Neural crest cell (in vitro differentiated cells): ENCODE data around the gene RAET1G. TPM values are rescaled to one million over a fixed set of nuclear protein-coding genes. Genes with fewer than 3 reads are reported as not detected.
A peak's percentile ranks its signal among the peaks of the same experiment; 100 is the strongest.
"Not testable (repeated sequence)": the region's sequence is repeated elsewhere in the genome, so short reads cannot be mapped to it uniquely, and the experiment has no call there.

Experiments
- DNase-seq: peaks from one replicate; pipeline ENCODE4 v3.0.0; 2021; ENCODE audit warnings: low read depth, mixed read lengths, low spot score
- H3K27ac Mint-ChIP-seq: one replicate; pipeline ENCODE4 v1.8.0; 2021; ENCODE audit warnings: mild to moderate bottlenecking, mixed read lengths; ENCODE audit not compliant: unreplicated experiment
- H3K27me3 Mint-ChIP-seq: 2 replicates; pipeline ENCODE4 v1.8.0; 2021; ENCODE audit warnings: low read depth, mild to moderate bottlenecking, mixed read lengths
- H3K36me3 Mint-ChIP-seq: 2 replicates; pipeline ENCODE4 v1.8.0; 2021; ENCODE audit warnings: low read depth, mild to moderate bottlenecking, mixed read lengths
- H3K4me1 Mint-ChIP-seq: 2 replicates; pipeline ENCODE4 v1.8.0; 2021; ENCODE audit warnings: mixed read lengths
- H3K4me3 Mint-ChIP-seq: one replicate; pipeline ENCODE4 v1.8.0; 2021; ENCODE audit warnings: mild to moderate bottlenecking, mixed read lengths
- H3K9me3 Mint-ChIP-seq: 2 replicates; pipeline ENCODE4 v1.8.0; 2021; ENCODE audit warnings: mixed read lengths
- total RNA-seq: library from RNA; stranded (reverse); gene quantifications from 2 replicates; pipeline ENCODE4 v1.2.1, GENCODE V29; 2021
- TF ChIP-seq, protein P1 (sequence below): fragments of 200-600 bp; sonication (generic); conservative IDR thresholded peaks from 2 replicates; pipeline ENCODE4 v1.5.0; 2021; ENCODE audit warnings: antibody characterized with exemption, mild to moderate bottlenecking

The RAET1G gene
- total RNA-seq, 1 donor from 2014 or later: not detected

DNA sequence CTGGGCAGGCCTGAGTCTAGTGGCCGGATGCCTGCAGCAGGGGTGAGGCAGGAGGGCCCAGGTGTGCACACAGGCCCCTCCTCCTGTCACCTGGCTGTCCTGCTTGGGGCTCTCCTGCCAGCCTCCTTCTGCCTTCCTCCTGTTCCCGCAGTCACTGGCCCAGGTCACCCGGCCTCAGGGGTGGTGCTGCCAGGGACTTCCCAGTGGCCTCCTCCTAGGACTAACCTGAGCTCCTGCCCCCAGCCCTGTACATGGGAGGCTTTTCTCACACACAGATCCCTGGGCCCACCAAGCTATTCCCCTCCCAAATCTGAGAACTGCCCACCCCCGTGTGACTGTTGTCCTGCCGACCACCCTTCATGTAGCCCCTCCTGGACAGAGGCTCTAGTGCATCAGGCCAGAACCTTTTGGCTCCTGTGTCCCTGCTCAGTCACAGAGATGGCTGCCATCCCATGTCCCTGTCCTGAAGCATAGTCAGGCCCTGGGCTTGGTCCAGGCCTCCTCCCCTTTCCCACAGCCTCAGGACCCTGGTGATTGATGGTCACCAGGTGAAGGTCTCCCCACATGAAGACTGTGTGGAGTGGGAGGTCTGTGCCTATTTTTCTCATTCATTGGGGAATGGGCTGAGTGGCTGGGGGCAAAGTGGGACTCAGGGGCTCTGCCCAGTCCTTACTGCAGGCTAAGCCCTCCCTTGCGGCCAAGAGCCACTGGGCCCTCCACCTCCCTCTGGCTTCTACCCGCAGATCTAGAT, 39.7 kb upstream of the RAET1G start:
- peak overlapping the region; percentile 94 for H3K27ac Mint-ChIP-seq
- TF ChIP-seq, protein P1, sequence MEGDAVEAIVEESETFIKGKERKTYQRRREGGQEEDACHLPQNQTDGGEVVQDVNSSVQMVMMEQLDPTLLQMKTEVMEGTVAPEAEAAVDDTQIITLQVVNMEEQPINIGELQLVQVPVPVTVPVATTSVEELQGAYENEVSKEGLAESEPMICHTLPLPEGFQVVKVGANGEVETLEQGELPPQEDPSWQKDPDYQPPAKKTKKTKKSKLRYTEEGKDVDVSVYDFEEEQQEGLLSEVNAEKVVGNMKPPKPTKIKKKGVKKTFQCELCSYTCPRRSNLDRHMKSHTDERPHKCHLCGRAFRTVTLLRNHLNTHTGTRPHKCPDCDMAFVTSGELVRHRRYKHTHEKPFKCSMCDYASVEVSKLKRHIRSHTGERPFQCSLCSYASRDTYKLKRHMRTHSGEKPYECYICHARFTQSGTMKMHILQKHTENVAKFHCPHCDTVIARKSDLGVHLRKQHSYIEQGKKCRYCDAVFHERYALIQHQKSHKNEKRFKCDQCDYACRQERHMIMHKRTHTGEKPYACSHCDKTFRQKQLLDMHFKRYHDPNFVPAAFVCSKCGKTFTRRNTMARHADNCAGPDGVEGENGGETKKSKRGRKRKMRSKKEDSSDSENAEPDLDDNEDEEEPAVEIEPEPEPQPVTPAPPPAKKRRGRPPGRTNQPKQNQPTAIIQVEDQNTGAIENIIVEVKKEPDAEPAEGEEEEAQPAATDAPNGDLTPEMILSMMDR: no peak
- no peak for DNase-seq
- H3K4me1 Mint-ChIP-seq: peaks cover 32% of the 10 kb centered on the region
- H3K4me3 Mint-ChIP-seq: peak overlapping the region; percentile 95
- no peaks in the 10 kb centered on the region for H3K36me3 Mint-ChIP-seq
- peaks cover 94% of the 10 kb centered on the region for H3K27me3 Mint-ChIP-seq
- no peaks in the 10 kb centered on the region for H3K9me3 Mint-ChIP-seq

DNA sequence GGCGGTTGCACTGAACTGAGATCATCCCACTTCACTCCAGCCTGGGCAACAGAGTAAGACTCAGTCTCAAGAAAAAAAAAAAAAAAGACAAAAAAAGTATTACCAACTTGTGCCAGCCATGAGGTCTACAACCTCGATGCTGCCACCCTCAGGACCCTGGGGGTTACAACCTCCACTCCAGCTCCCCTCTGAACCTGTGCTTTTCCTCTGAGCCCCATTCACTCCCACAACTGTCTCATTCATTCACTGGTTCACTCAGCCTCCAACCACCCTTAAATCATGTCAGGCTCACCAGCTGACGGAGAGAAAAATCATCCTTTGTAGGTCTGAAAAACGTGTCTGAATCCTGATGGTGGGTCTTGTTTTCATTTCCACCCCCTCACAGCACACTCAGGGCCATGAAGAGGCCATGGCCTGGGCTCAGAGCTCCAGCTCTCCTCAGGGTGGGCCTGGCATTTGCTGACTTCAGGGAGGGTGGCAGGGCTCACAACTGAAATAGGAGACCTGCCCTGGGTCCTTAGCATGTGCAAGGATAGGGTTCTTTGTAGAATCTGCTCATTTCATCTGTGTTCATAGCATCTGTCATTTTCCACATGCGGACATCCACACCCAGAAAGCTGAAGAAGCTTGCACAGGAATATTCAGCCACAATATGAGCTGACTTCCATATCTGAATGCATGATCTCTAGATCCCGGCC, 39.0 kb upstream of the RAET1G start:
- H3K4me1 Mint-ChIP-seq: peaks cover 32% of the 10 kb centered on the region
- no peak overlapping the region for H3K27ac Mint-ChIP-seq
- no peak for DNase-seq
- no peaks in the 10 kb centered on the region for H3K9me3 Mint-ChIP-seq
- H3K36me3 Mint-ChIP-seq: no peaks in the 10 kb centered on the region
- H3K27me3 Mint-ChIP-seq: peaks cover 93% of the 10 kb centered on the region
- TF ChIP-seq, protein P1: peak; percentile 26
- H3K4me3 Mint-ChIP-seq: peak overlapping the region; percentile 61

- TF ChIP-seq, protein P1: no peak
- peaks cover 93% of the 10 kb centered on the region for H3K27me3 Mint-ChIP-seq
These were observed 37.6 kb upstream of the RAET1G start for GRCh38 chr6:149960488-149960887.

DNA sequence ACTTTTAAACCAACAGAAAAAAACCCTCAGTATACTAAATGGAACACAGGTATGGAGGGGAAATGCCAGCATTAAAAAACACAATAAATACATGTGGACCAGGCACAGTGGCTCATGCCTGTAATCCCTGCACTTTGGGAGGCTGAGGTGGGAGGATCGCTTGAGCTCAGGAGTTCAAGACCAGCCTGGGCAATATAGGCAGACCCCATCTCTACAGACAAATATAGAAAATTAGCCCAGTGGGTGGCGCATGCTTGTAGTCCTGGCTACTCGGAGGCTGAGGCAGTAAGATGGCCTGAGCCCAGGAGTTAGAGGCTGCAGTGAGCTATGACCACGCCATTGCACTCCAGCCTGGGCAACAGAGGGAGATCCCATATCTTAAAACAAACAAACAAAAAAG, 36.9 kb upstream of the RAET1G start:
- DNase-seq, H3K27ac Mint-ChIP-seq, H3K36me3 Mint-ChIP-seq, H3K9me3 Mint-ChIP-seq: not testable (repeated sequence)
- Mint-ChIP-seq H3K4me1 (peaks cover 23% of the 10 kb centered on the region), H3K4me3 (peak overlapping the region; percentile 21), H3K27me3 (peaks cover 93% of the 10 kb centered on the region)

More at GRCh38 chr6:149960488-149960887, 37.6 kb upstream of the RAET1G start:
- no peaks in the 10 kb centered on the region for H3K36me3 Mint-ChIP-seq
- peaks cover 27% of the 10 kb centered on the region for H3K4me1 Mint-ChIP-seq
- no peak for DNase-seq
- peak overlapping the region; percentile 21 for H3K4me3 Mint-ChIP-seq
- H3K9me3 Mint-ChIP-seq: no peaks in the 10 kb centered on the region
- H3K27ac Mint-ChIP-seq: no peak overlapping the region

DNA sequence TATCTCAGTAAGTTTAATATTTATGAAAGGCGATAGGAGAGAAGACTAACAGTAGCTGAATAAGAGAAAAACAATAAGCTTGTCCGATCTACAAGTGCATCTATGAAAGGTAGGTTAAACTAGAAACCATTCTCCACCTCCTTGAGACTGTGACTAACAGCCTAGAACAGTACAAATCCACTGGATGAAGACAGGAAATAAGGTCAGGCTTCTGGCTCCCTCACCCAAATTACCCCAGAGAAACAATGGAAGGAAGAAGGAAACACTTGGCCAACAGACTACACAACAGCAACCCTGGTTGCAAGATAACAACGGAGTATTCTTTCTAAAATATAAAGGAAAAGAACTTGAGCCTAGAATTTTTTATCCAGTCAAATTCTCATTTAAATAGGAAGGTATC, 35.2 kb upstream of the RAET1G start:
- H3K4me1 Mint-ChIP-seq, H3K36me3 Mint-ChIP-seq, H3K27ac Mint-ChIP-seq, H3K4me3 Mint-ChIP-seq, H3K9me3 Mint-ChIP-seq, DNase-seq: not testable (repeated sequence)
- peaks cover 90% of the 10 kb centered on the region for H3K27me3 Mint-ChIP-seq

DNA sequence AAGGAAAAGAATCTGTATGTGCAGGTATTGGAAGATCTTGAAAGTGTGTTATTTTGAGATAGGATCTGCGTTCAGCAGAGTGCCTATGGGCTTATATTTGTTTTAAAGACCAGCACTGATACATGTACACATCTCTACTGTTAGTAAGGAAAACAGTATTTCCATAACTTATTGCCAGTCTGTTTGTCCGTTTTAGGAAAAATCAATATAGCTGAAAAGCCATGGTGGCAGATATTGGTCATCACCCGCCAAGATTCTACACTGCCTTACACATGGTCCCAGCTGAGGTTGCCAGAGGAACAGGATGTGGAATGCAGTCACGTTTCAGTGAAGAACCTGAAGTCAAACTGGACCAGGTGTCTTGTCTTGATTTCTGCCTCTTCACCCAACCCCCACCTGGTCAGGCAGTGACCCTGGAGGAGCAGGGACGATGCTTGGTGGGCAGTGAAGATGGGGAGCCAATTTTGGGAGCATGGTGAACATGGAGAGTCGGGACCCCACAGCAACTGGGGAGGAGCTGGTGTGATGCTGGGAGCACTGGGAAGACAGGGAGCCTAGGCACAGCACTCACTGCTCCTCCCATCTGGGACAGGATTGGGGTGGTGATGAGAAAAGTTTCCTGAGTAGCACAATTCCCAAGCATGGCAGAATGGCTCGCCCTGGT, 32.9 kb upstream of the RAET1G start:
- H3K36me3 Mint-ChIP-seq, H3K9me3 Mint-ChIP-seq, H3K4me3 Mint-ChIP-seq, H3K27ac Mint-ChIP-seq, DNase-seq, H3K4me1 Mint-ChIP-seq: not testable (repeated sequence)
- peaks cover 92% of the 10 kb centered on the region for H3K27me3 Mint-ChIP-seq

DNA sequence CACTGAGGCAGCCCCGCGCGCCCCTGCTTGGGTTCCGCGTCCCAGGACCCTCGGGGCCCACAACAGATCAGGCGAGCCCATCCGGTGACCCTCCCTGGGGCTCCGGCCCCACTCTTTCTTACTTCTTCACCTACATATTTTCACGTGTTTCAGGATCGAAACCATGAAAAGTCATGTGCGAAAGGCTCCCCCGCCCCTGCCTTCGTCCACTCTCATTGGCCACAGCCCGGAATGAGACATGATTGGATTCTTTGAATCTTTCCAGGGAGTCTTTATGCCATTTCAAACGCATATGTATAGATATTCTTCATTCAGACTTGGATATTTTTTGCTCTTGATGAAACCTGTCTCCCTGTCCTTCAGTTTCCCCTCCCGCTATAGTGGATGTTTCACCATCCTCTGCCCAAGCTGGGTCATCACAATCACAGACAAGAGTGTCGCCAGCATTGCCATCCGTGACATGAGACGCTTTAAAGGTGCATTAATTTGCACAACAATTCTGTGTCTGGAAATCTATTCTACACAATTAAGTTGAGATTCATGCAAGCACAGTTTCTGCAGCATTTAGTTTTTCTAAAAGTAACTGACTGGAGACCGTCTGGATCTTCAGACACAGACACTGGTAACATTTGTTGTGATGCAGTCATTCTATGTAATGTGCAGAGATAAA, 32.2 kb upstream of the RAET1G start:
- not testable (repeated sequence) for H3K4me3 Mint-ChIP-seq, DNase-seq

DNA sequence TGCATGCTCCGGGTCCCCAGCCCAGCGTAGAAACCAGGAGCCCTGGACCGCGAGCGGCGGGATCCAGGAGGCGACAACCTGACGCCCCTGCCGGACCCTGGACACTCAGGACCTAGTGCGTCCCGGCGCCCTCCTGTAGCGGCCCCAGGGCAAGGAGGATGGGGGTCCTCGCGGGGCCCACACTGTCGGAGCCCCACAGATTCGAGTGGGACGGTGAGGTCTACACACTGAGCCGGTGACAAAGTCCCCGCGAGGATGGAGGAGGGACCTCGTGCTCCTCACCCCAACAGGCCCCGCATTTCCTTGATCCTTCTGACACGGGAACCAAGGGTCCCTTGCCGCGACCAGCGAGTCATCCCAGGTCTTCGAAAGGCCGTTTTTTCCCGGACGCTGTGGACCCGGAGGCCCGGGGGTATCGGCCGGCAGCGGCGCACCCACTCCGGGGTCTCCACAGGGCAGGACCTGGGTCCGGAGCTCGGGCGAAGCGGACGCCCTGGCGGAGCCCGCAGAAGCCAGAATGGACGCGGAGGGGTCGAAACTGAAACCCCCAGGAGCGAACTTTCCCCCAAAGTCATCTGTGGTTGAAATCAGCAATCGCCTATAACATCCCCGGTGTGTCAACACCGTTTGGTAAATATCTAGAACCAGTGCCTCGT, 31.5 kb upstream of the RAET1G start:
- not testable (repeated sequence) for H3K9me3 Mint-ChIP-seq, H3K36me3 Mint-ChIP-seq, H3K4me3 Mint-ChIP-seq, H3K27ac Mint-ChIP-seq, DNase-seq
- peaks cover 18% of the 10 kb centered on the region for H3K4me1 Mint-ChIP-seq
- peaks cover 92% of the 10 kb centered on the region for H3K27me3 Mint-ChIP-seq

More for the DNA sequence above, 32.2 kb upstream of the RAET1G start:
- not testable (repeated sequence) for H3K9me3 Mint-ChIP-seq, H3K36me3 Mint-ChIP-seq, H3K27ac Mint-ChIP-seq
- Mint-ChIP-seq H3K4me1 (peaks cover 12% of the 10 kb centered on the region), H3K27me3 (peaks cover 92% of the 10 kb centered on the region)

DNA sequence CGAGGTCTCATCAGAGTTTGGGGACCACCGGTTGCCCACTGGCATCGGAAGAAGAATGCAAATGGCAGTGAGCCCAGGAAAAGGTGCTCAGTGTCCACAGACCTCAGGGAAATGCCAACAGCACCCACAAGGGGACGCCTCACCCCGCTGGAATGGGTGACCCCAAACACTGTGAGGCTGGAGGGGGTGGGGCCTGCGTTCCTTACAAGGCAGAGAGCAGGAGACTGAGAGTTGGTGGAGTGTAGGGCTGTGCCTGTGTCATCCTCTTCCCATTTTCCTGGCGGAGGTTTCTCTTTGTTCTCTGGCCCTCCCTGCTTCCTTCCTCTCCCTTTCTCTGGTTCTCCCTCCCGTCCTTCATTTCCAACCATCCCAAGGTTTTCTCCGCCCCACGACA, 31.0 kb upstream of the RAET1G start:
- Mint-ChIP-seq H3K4me1 (peaks cover 18% of the 10 kb centered on the region), H3K27me3 (peaks cover 91% of the 10 kb centered on the region)
- H3K4me3 Mint-ChIP-seq, DNase-seq, H3K27ac Mint-ChIP-seq, H3K9me3 Mint-ChIP-seq, H3K36me3 Mint-ChIP-seq: not testable (repeated sequence)
